IMR-90 (cell line): Measurements from ENCODE around the gene TBC1D1. TPM values are rescaled to one million over a fixed set of nuclear protein-coding genes. Genes with fewer than 3 reads are reported as not detected.
A peak's percentile ranks its signal among the peaks of the same experiment; 100 is the strongest.

Experiments
- ATAC-seq: fragments of 200-7000 bp; cut with Tn5 transposase; 2 replicates; pipeline ENCODE4 v1.9.1; 2020; ENCODE audit warnings: low read depth, mild to moderate bottlenecking, moderate library complexity
- BruUV-seq: library from RNA; stranded (reverse); fragments of 400-500 nt; replicated peaks from 2 replicates; lab custom pipeline; 2021; lab: Mats Ljungman, UMichigan
- CTCF ChIA-PET: fragments of 300-600 bp; formaldehyde crosslinking; extraction: SDS; loops from one replicate; lab custom pipeline; 2021; ENCODE audit warnings: antibody characterized with exemption; lab: Yijun Ruan, JAX
- POLR2A ChIA-PET: fragments of 300-600 bp; sonication (Branson Sonifier 250); formaldehyde crosslinking; loops from one replicate; lab custom pipeline; 2022; ENCODE audit warnings: antibody characterized with exemption; ENCODE audit not compliant: unreplicated experiment; lab: Charles Lee
- DNase-seq: peaks from one replicate; pipeline ENCODE4 v3.0.0; 2013
- H2AFZ ChIP-seq: replicated peaks from 2 replicates; pipeline ENCODE3; 2013; ENCODE audit warnings: low read length, mild to moderate bottlenecking; ENCODE audit not compliant: poor library complexity
- H2AK5ac ChIP-seq: 2 replicates; pipeline ENCODE4 v1.6.1; 2013; ENCODE audit warnings: low read depth, low read length, inconsistent platforms
- H2AK9ac ChIP-seq: replicated peaks from 2 replicates; pipeline ENCODE3; 2013; ENCODE audit warnings: mild to moderate bottlenecking, low read depth, low read length, moderate library complexity; ENCODE audit not compliant: poor library complexity
- H2BK120ac ChIP-seq: 2 replicates; pipeline ENCODE4 v1.6.1; 2013; ENCODE audit warnings: low read depth, low read length, inconsistent platforms
- H2BK15ac ChIP-seq: 3 replicates; pipeline ENCODE4 v1.6.1; 2013; ENCODE audit warnings: low read depth, low read length, inconsistent platforms
- H2BK20ac ChIP-seq: 2 replicates; pipeline ENCODE4 v1.6.1; 2013; ENCODE audit warnings: low read depth, mild to moderate bottlenecking, inconsistent platforms, low read length, moderate library complexity
- H2BK5ac ChIP-seq: 2 replicates; pipeline ENCODE4 v1.6.1; 2013; ENCODE audit warnings: mild to moderate bottlenecking, low read depth, low read length, inconsistent platforms; ENCODE audit not compliant: poor library complexity, severe bottlenecking
- H3K14ac ChIP-seq: replicated peaks from 2 replicates; pipeline ENCODE4 v1.6.1; 2013; ENCODE audit warnings: low read depth, low read length, inconsistent platforms
- H3K18ac ChIP-seq: 2 replicates; pipeline ENCODE4 v1.6.1; 2013; ENCODE audit warnings: low read depth, low read length, control low read depth
- H3K23ac ChIP-seq: 2 replicates; pipeline ENCODE4 v1.6.1; 2013; ENCODE audit warnings: low read depth, low read length, inconsistent platforms
- H3K27ac ChIP-seq: 2 replicates; pipeline ENCODE4 v1.5.1; 2013; ENCODE audit warnings: mild to moderate bottlenecking, control low read depth, low read length; ENCODE audit not compliant: insufficient read depth
- H3K27me3 ChIP-seq: 2 replicates; pipeline ENCODE4 v1.6.1; 2013; ENCODE audit warnings: low read length; ENCODE audit not compliant: control insufficient read depth, insufficient read depth
- H3K36me3 ChIP-seq: 2 replicates; pipeline ENCODE4 v1.6.1; 2013; ENCODE audit warnings: low read length, mixed read lengths; ENCODE audit not compliant: control insufficient read depth, insufficient read depth
- H3K4ac ChIP-seq: 2 replicates; pipeline ENCODE4 v1.6.1; 2013; ENCODE audit warnings: low read depth, low read length, inconsistent platforms
- H3K4me1 ChIP-seq: 2 replicates; pipeline ENCODE4 v1.6.1; 2013; ENCODE audit warnings: low read length, mixed read lengths; ENCODE audit not compliant: control insufficient read depth, insufficient read depth
- H3K4me2 ChIP-seq: 2 replicates; pipeline ENCODE4 v1.6.1; 2013; ENCODE audit warnings: low read depth, mild to moderate bottlenecking, control low read depth, low read length, moderate library complexity
- H3K4me3 ChIP-seq: 2 replicates; pipeline ENCODE4 v1.5.1; 2013; ENCODE audit warnings: low read depth, mild to moderate bottlenecking, control low read depth, low read length, moderate library complexity; ENCODE audit not compliant: insufficient read depth
- H3K56ac ChIP-seq: 2 replicates; pipeline ENCODE4 v1.6.1; 2013; ENCODE audit warnings: low read length, inconsistent platforms; ENCODE audit not compliant: insufficient read depth; ENCODE audit errors: extremely low read depth
- H3K79me1 ChIP-seq, 2 experiments: 2 replicates each; pipeline ENCODE4 v1.6.1; 2013; ENCODE audit warnings: low read length in 2 of 2, inconsistent platforms in 1 of 2, low read depth in 1 of 2
- H3K9ac ChIP-seq: 2 replicates; pipeline ENCODE4 v1.6.1; 2013; ENCODE audit warnings: low read depth, low read length, control low read depth
- H3K9me1 ChIP-seq: 2 replicates; pipeline ENCODE4 v1.6.1; 2013; ENCODE audit warnings: low read length, inconsistent platforms; ENCODE audit not compliant: insufficient read depth
- H3K9me3 ChIP-seq: 2 replicates; pipeline ENCODE4 v1.6.1; 2013; ENCODE audit warnings: low read length; ENCODE audit not compliant: control insufficient read depth, insufficient read depth
- H4K20me1 ChIP-seq: 2 replicates; pipeline ENCODE4 v1.6.1; 2013; ENCODE audit warnings: low read length, inconsistent platforms; ENCODE audit not compliant: insufficient read depth
- H4K5ac ChIP-seq: 2 replicates; pipeline ENCODE4 v1.6.1; 2013; ENCODE audit warnings: mild to moderate bottlenecking, low read depth, low read length, control low read depth
- H4K8ac ChIP-seq, 2 experiments: 2 replicates each; pipeline ENCODE4 v1.6.1; 2013; ENCODE audit warnings: low read depth in 2 of 2, low read length in 2 of 2, control low read depth in 1 of 2, inconsistent platforms in 1 of 2
- H4K91ac ChIP-seq: 2 replicates; pipeline ENCODE4 v1.6.1; 2013; ENCODE audit warnings: low read depth, low read length, inconsistent platforms; ENCODE audit not compliant: insufficient read depth
- BHLHE40 ChIP-seq: fragments of 150-350 bp; IDR thresholded peaks from 2 replicates; pipeline ENCODE4 v1.6.1; 2016; ENCODE audit warnings: mild to moderate bottlenecking, low read depth, low read length
- CHD1 ChIP-seq: IDR thresholded peaks from 2 replicates; pipeline ENCODE4 v1.6.1; 2012; ENCODE audit warnings: low read depth, low read length, improper control_type of control experiment
- MXI1 ChIP-seq: IDR thresholded peaks from 2 replicates; pipeline ENCODE4 v1.6.1; 2012; ENCODE audit warnings: low read depth, mild to moderate bottlenecking, low read length, moderate library complexity, borderline replicate concordance
- RFX5 ChIP-seq: IDR thresholded peaks from 2 replicates; pipeline ENCODE4 v1.8.0; 2012; ENCODE audit warnings: low read depth, mild to moderate bottlenecking, low read length, moderate library complexity
- SMC3 ChIP-seq: fragments of 150-350 bp; IDR thresholded peaks from 2 replicates; pipeline ENCODE4 v1.6.1; 2016; ENCODE audit warnings: low read depth, mild to moderate bottlenecking, antibody characterized with exemption, low read length, moderate library complexity
- WGBS, 2 experiments: methylation state at CpG; one replicate each; pipeline versions ENCODE4 v1.1.5 to v1.1.7; 2013; ENCODE audit warnings: missing lambda C conversion rate in 2 of 2; ENCODE audit not compliant: insufficient read length in 1 of 2; ENCODE audit errors: extremely low coverage in 2 of 2; 5-methylcytosine and 5-hydroxymethylcytosine counted together
- dilution Hi-C: fragments of 300-500 bp; cut with HindIII; formaldehyde crosslinking; loops from one replicate; pipeline ENCODE4 v1.14.3; 2018; ENCODE audit warnings: low sequenced_read_pairs; ENCODE audit not compliant: unreplicated experiment
- in situ Hi-C: fragments of 300-500 bp; cut with MboI; formaldehyde crosslinking; loops from 3 replicates; pipeline ENCODE4 v1.14.3; 2019; ENCODE audit warnings: low sequenced_read_pairs, inconsistent platforms, mixed read lengths
- intact Hi-C: fragments of 100-400 bp; cut with micrococcal nuclease; formaldehyde crosslinking; loops from 2 replicates; pipeline ENCODE4 v1.10.0; 2022
- polyA plus RNA-seq, 3 experiments: library from polyadenylated mRNA; depleted of rRNA; stranded (reverse); fragments of >200 nt; gene quantifications; 2 replicates each; pipeline ENCODE4 v1.2.3, GENCODE V29; 2012; ENCODE audit warnings: low replicate concordance in 1 of 3
- total RNA-seq: library from RNA; depleted of rRNA; stranded (reverse); fragments of >200 nt; gene quantifications from 2 replicates; pipeline ENCODE4 v1.2.3, GENCODE V29; 2012

Gene TBC1D1
- total and polyA plus RNA-seq, 2 of the 4 experiments (the other 2 are of a cell fraction), result 42.4 to 104 TPM

GRCh38 chr4:38154252-38154651 is 263.4 kb downstream of the TBC1D1 start:
- Histone ChIP-seq H3K79me1 (no peaks in the 10 kb centered on the region; a peak in 1 of 4 replicates), H3K27me3 (no peaks in the 10 kb centered on the region), H3K56ac (no peak overlapping the region), H2BK20ac (peak overlapping the region; percentile 12; the same call in 1 of the 2 replicates), H2BK15ac (peak overlapping the region; percentile 25; the same call in 1 of the 3 replicates), H3K9me3 (no peaks in the 10 kb centered on the region), H3K4me1 (peaks cover 23% of the 10 kb centered on the region), H2AK9ac (no peak overlapping the region), H3K4ac (0 out of 2 replicates have a peak overlapping the region, but pooled peaks have one; percentile 28), H2AFZ (no peak overlapping the region), H3K36me3 (no peaks in the 10 kb centered on the region), H4K91ac (0 out of 2 replicates have a peak overlapping the region, but pooled peaks have one; percentile 1), H4K20me1 (no peaks in the 10 kb centered on the region), H3K9ac (no peak overlapping the region), H3K14ac (0 out of 2 replicates have a peak overlapping the region, but pooled peaks have one; percentile 44), H4K8ac (no peak overlapping the region; a peak in 1 of 4 replicates), H3K23ac (no peak overlapping the region), H4K5ac (no peak overlapping the region), H3K4me2 (no peak overlapping the region), H2BK120ac (no peak overlapping the region), H2BK5ac (no peak overlapping the region), H3K4me3 (no peak overlapping the region), H3K27ac (no peak overlapping the region), H2AK5ac (no peak overlapping the region), H3K9me1 (peaks cover 21% of the 10 kb centered on the region), H3K18ac (no peak overlapping the region)
- dilution Hi-C loops (no loop called here), in situ Hi-C loops (no loop called here), intact Hi-C loops (no loop called here)
- WGBS, 2 experiments, result 81% methylated on average over 2 of the region's 5 CpGs; no CpG with 5 or more reads in 1 of the 2 experiments
- CTCF ChIA-PET, result interaction anchor here (1.3 kb wide), 1 partner anchor 26 kb away, joined by 5 read pairs; no protein-coding TSS in a partner anchor
- BruUV-seq, result no TSS peak
- peak; percentile 47 for DNase-seq
- POLR2A ChIA-PET, result no interaction called here
- TF ChIP-seq MXI1 (no peak), SMC3 (no peak), CHD1 (no peak), RFX5 (no peak), BHLHE40 (no peak)
- no peak for ATAC-seq
